ENCODE data around the gene SH3D19. TPM values are rescaled to one million over a fixed set of nuclear protein-coding genes. Genes with fewer than 3 reads are reported as not detected.
A peak's percentile ranks its signal among the peaks of the same experiment; 100 is the strongest.

SH3D19 gene
- total RNA-seq = 142 TPM
- long read RNA-seq, full-length matches to known transcripts = 20 of 144 reads
- long read RNA-seq, partial matches to known transcripts = 45 of 144 reads
- long read RNA-seq, other reads (novel, unspliced or antisense) = 79 of 144 reads

- DNase-seq (ENCODE audit: low spot score) = peak; percentile 80
- intact Hi-C loops (cut with DNase I) = loop anchor here (5.0 kb wide), 2 partner anchors 37 to 48 kb away; partner anchors contain the start of gene PRSS48
Observed at GRCh38 chr4:151325111-151325948, at the start of gene SH3D19. Gene SH3D19 (minus strand): TSS chr4:151325605. CDS start chr4:151325352, 253 bp downstream.

GRCh38 chr4:151362404-151363164 lies 37.2 kb upstream of the SH3D19 start:
- peak; percentile 78 for DNase-seq (ENCODE audit: low spot score)
- intact Hi-C loops (cut with DNase I) = loop anchor here (2.0 to 10.0 kb wide), 4 partner anchors 35 to 252 kb away; partner anchors contain the start of genes PRSS48 and SH3D19

GRCh38 chr4:151361966-151362365 lies 36.6 kb upstream of the SH3D19 start:
- DNase-seq (ENCODE audit: low spot score) = no peak
- intact Hi-C loops (cut with DNase I) = loop anchor here (2.0 to 10.0 kb wide), 4 partner anchors 35 to 253 kb away; partner anchors contain the start of genes PRSS48 and SH3D19

GRCh38 chr4:151361126-151361525 lies 35.7 kb upstream of the SH3D19 start:
- DNase-seq (ENCODE audit: low spot score) = no peak
- intact Hi-C loops (cut with DNase I) = loop anchor here (5.0 to 10.0 kb wide), 2 partner anchors 34 to 254 kb away; partner anchors contain the start of gene SH3D19

- intact Hi-C loops (cut with DNase I) = no loop called here
- no peak for DNase-seq (ENCODE audit: low spot score)
Observed at GRCh38 chr4:151359576-151359975, 34.2 kb upstream of the SH3D19 start.

GRCh38 chr4:151358266-151358665 lies 32.9 kb upstream of the SH3D19 start:
- intact Hi-C loops (cut with DNase I) = no loop called here
- DNase-seq (ENCODE audit: low spot score) = no peak

- intact Hi-C loops (cut with DNase I) = no loop called here
- no peak for DNase-seq (ENCODE audit: low spot score)
Observed at GRCh38 chr4:151356510-151356909, 31.1 kb upstream of the SH3D19 start.

- intact Hi-C loops (cut with DNase I) = no loop called here
- no peak for DNase-seq (ENCODE audit: low spot score)
Observed at GRCh38 chr4:151355155-151355554, 29.8 kb upstream of the SH3D19 start.

- intact Hi-C loops (cut with DNase I) = no loop called here
- no peak for DNase-seq (ENCODE audit: low spot score)
Observed at GRCh38 chr4:151347490-151348235, 22.3 kb upstream of the SH3D19 start.

- no peak for DNase-seq (ENCODE audit: low spot score)
- intact Hi-C loops (cut with DNase I) = no loop called here
Observed at GRCh38 chr4:151344948-151345347, 19.5 kb upstream of the SH3D19 start.

- intact Hi-C loops (cut with DNase I) = no loop called here
- DNase-seq (ENCODE audit: low spot score) = no peak
Observed at GRCh38 chr4:151340751-151341385, 15.5 kb upstream of the SH3D19 start.

GRCh38 chr4:151339467-151339866 lies 14.1 kb upstream of the SH3D19 start:
- no peak for DNase-seq (ENCODE audit: low spot score)
- intact Hi-C loops (cut with DNase I) = no loop called here

- no peak for DNase-seq (ENCODE audit: low spot score)
- intact Hi-C loops (cut with DNase I) = no loop called here
Observed at GRCh38 chr4:151331276-151332042, 6.1 kb upstream of the SH3D19 start.

GRCh38 chr4:151329217-151330007 lies 4.0 kb upstream of the SH3D19 start:
- intact Hi-C loops (cut with DNase I) = loop anchor here (5.0 kb wide), 2 partner anchors 33 to 52 kb away; partner anchors contain the start of gene PRSS48
- DNase-seq (ENCODE audit: low spot score) = no peak

- no peak for DNase-seq (ENCODE audit: low spot score)
- intact Hi-C loops (cut with DNase I) = loop anchor here (5.0 kb wide), 2 partner anchors 36 to 49 kb away; partner anchors contain the start of gene PRSS48
Observed at GRCh38 chr4:151325949-151326246, 493 bp upstream of the SH3D19 start.

- intact Hi-C loops (cut with DNase I) = loop anchor here (5.0 kb wide), 2 partner anchors 38 to 47 kb away; partner anchors contain the start of gene PRSS48
- peak; percentile 84 for DNase-seq (ENCODE audit: low spot score)
Observed at GRCh38 chr4:151324752-151325110, 674 bp downstream of the SH3D19 start.

GRCh38 chr4:151324124-151324751 lies 1.2 kb downstream of the SH3D19 start:
- intact Hi-C loops (cut with DNase I) = no loop called here
- no peak for DNase-seq (ENCODE audit: low spot score)

Measured in cardiac septum (tissue), 1 donor.